ENCODE data around the gene ACACA. TPM values are rescaled to one million over a fixed set of nuclear protein-coding genes. Genes with fewer than 3 reads are reported as not detected.
"Not testable (repeated sequence)": the region's sequence is repeated elsewhere in the genome, so short reads cannot be mapped to it uniquely, and the experiment has no call there.

Gene ACACA
- polyA plus RNA-seq, 1 donor: 24.6 TPM

- WGBS (ENCODE audit: insufficient coverage, low lambda C conversion rate): no CpG with 5 or more reads among the region's 1 CpG
- Histone ChIP-seq H3K27ac (ENCODE audit: low read length) (no peak overlapping the region), H3K4me3 (ENCODE audit: low read length) (no peak overlapping the region), H3K27me3 (ENCODE audit: control insufficient read depth, insufficient read depth, low read length) (no peaks in the 10 kb centered on the region), H3K36me3 (ENCODE audit: control insufficient read depth, insufficient read depth, low read length) (no peaks in the 10 kb centered on the region), H3K4me1 (ENCODE audit: control insufficient read depth, insufficient read depth, low read length) (no peaks in the 10 kb centered on the region), H3K9me3 (ENCODE audit: control insufficient read depth, low read depth, low read length) (no peaks in the 10 kb centered on the region)
- no peak for DNase-seq
Measured at GRCh38 chr17:37167756-37168155, 238.9 kb downstream of the ACACA start.

GRCh38 chr17:37164057-37164456 is 242.6 kb downstream of the ACACA start:
- H3K36me3 ChIP-seq (ENCODE audit: control insufficient read depth, insufficient read depth, low read length): peaks cover 4% of the 10 kb centered on the region
- H3K4me3 ChIP-seq (ENCODE audit: low read length): no peak overlapping the region
- H3K27me3 ChIP-seq (ENCODE audit: control insufficient read depth, insufficient read depth, low read length): no peaks in the 10 kb centered on the region
- no peaks in the 10 kb centered on the region for H3K9me3 ChIP-seq (ENCODE audit: control insufficient read depth, low read depth, low read length)
- WGBS (ENCODE audit: insufficient coverage, low lambda C conversion rate): no CpG with 5 or more reads among the region's 2 CpGs
- no peaks in the 10 kb centered on the region for H3K4me1 ChIP-seq (ENCODE audit: control insufficient read depth, insufficient read depth, low read length)
- DNase-seq: no peak
- no peak overlapping the region for H3K27ac ChIP-seq (ENCODE audit: low read length)

GRCh38 chr17:37162800-37163199 is 243.8 kb downstream of the ACACA start:
- WGBS (ENCODE audit: insufficient coverage, low lambda C conversion rate): no CpG with 5 or more reads among the region's 6 CpGs
- Histone ChIP-seq H3K9me3 (ENCODE audit: control insufficient read depth, low read depth, low read length) (no peaks in the 10 kb centered on the region), H3K36me3 (ENCODE audit: control insufficient read depth, insufficient read depth, low read length) (peaks cover 7% of the 10 kb centered on the region), H3K27ac (ENCODE audit: low read length) (no peak overlapping the region), H3K4me1 (ENCODE audit: control insufficient read depth, insufficient read depth, low read length) (no peaks in the 10 kb centered on the region), H3K27me3 (ENCODE audit: control insufficient read depth, insufficient read depth, low read length) (no peaks in the 10 kb centered on the region), H3K4me3 (ENCODE audit: low read length) (no peak overlapping the region)
- no peak for DNase-seq

- peak; percentile 48 to 75 for DNase-seq
- Histone ChIP-seq H3K9me3 (ENCODE audit: control insufficient read depth, low read depth, low read length) (no peaks in the 10 kb centered on the region), H3K4me1 (ENCODE audit: control insufficient read depth, insufficient read depth, low read length) (no peaks in the 10 kb centered on the region), H3K4me3 (ENCODE audit: low read length) (no peak overlapping the region), H3K36me3 (ENCODE audit: control insufficient read depth, insufficient read depth, low read length) (peaks cover 7% of the 10 kb centered on the region), H3K27me3 (ENCODE audit: control insufficient read depth, insufficient read depth, low read length) (no peaks in the 10 kb centered on the region), H3K27ac (ENCODE audit: low read length) (no peak overlapping the region)
Measured at GRCh38 chr17:37160944-37161343, 245.7 kb downstream of the ACACA start.

- H3K4me3 ChIP-seq (ENCODE audit: low read length): no peak overlapping the region
- peaks cover 7% of the 10 kb centered on the region for H3K36me3 ChIP-seq (ENCODE audit: control insufficient read depth, insufficient read depth, low read length)
- H3K9me3 ChIP-seq (ENCODE audit: control insufficient read depth, low read depth, low read length): no peaks in the 10 kb centered on the region
- no peak for DNase-seq
- no peaks in the 10 kb centered on the region for H3K4me1 ChIP-seq (ENCODE audit: control insufficient read depth, insufficient read depth, low read length)
- H3K27me3 ChIP-seq (ENCODE audit: control insufficient read depth, insufficient read depth, low read length): no peaks in the 10 kb centered on the region
- H3K27ac ChIP-seq (ENCODE audit: low read length): no peak overlapping the region
- no CpG with 5 or more reads among the region's 5 CpGs for WGBS (ENCODE audit: insufficient coverage, low lambda C conversion rate)
Measured at GRCh38 chr17:37158290-37158689, 248.3 kb downstream of the ACACA start.

- WGBS (ENCODE audit: insufficient coverage, low lambda C conversion rate): no CpG with 5 or more reads among the region's 2 CpGs
- Histone ChIP-seq H3K4me1 (ENCODE audit: control insufficient read depth, insufficient read depth, low read length) (peaks cover 6% of the 10 kb centered on the region), H3K27me3 (ENCODE audit: control insufficient read depth, insufficient read depth, low read length) (no peaks in the 10 kb centered on the region), H3K4me3 (ENCODE audit: low read length) (no peak overlapping the region), H3K27ac (ENCODE audit: low read length) (peak overlapping the region; percentile 60), H3K36me3 (ENCODE audit: control insufficient read depth, insufficient read depth, low read length) (peaks cover 3% of the 10 kb centered on the region), H3K9me3 (ENCODE audit: control insufficient read depth, low read depth, low read length) (no peaks in the 10 kb centered on the region)
- no peak for DNase-seq
Measured at GRCh38 chr17:37148156-37148555, 258.5 kb downstream of the ACACA start.

GRCh38 chr17:37147301-37147812 is 259.3 kb downstream of the ACACA start:
- Histone ChIP-seq H3K36me3 (ENCODE audit: control insufficient read depth, insufficient read depth, low read length) (peaks cover 2% of the 10 kb centered on the region), H3K4me3 (ENCODE audit: low read length) (peak overlapping the region; percentile 8), H3K27ac (ENCODE audit: low read length) (peak overlapping the region; percentile 60), H3K27me3 (ENCODE audit: control insufficient read depth, insufficient read depth, low read length) (no peaks in the 10 kb centered on the region), H3K4me1 (ENCODE audit: control insufficient read depth, insufficient read depth, low read length) (peaks cover 6% of the 10 kb centered on the region), H3K9me3 (ENCODE audit: control insufficient read depth, low read depth, low read length) (no peaks in the 10 kb centered on the region)
- WGBS (ENCODE audit: insufficient coverage, low lambda C conversion rate): no CpG with 5 or more reads among the region's 4 CpGs
- DNase-seq: peak in 1 of 2 donors; percentile 74

GRCh38 chr17:37146086-37147064 is 260.3 kb downstream of the ACACA start:
- no peaks in the 10 kb centered on the region for H3K9me3 ChIP-seq (ENCODE audit: control insufficient read depth, low read depth, low read length)
- no peaks in the 10 kb centered on the region for H3K27me3 ChIP-seq (ENCODE audit: control insufficient read depth, insufficient read depth, low read length)
- 60% methylated on average over 1 of the region's 8 CpGs for whole genome bisulfite sequencing (ENCODE audit: insufficient coverage, low lambda C conversion rate)
- no peaks in the 10 kb centered on the region for H3K36me3 ChIP-seq (ENCODE audit: control insufficient read depth, insufficient read depth, low read length)
- no peak for DNase-seq
- no peak overlapping the region for H3K4me3 ChIP-seq (ENCODE audit: low read length)
- peak overlapping the region; percentile 60 for H3K27ac ChIP-seq (ENCODE audit: low read length)
- peaks cover 6% of the 10 kb centered on the region for H3K4me1 ChIP-seq (ENCODE audit: control insufficient read depth, insufficient read depth, low read length)

- H3K27me3 ChIP-seq (ENCODE audit: control insufficient read depth, insufficient read depth, low read length): no peaks in the 10 kb centered on the region
- no peaks in the 10 kb centered on the region for H3K36me3 ChIP-seq (ENCODE audit: control insufficient read depth, insufficient read depth, low read length)
- WGBS (ENCODE audit: insufficient coverage, low lambda C conversion rate): no CpG with 5 or more reads among the region's 7 CpGs
- no peak for DNase-seq
- no peak overlapping the region for H3K4me3 ChIP-seq (ENCODE audit: low read length)
- H3K4me1 ChIP-seq (ENCODE audit: control insufficient read depth, insufficient read depth, low read length): peaks cover 6% of the 10 kb centered on the region
- H3K9me3 ChIP-seq (ENCODE audit: control insufficient read depth, low read depth, low read length): no peaks in the 10 kb centered on the region
- H3K27ac ChIP-seq (ENCODE audit: low read length): no peak overlapping the region
Measured at GRCh38 chr17:37144075-37144701, 262.4 kb downstream of the ACACA start.

GRCh38 chr17:37143558-37143957 is 263.1 kb downstream of the ACACA start:
- not testable (repeated sequence) for H3K27ac ChIP-seq (ENCODE audit: low read length); H3K9me3 ChIP-seq (ENCODE audit: control insufficient read depth, low read depth, low read length); DNase-seq; H3K36me3 ChIP-seq (ENCODE audit: control insufficient read depth, insufficient read depth, low read length); H3K27me3 ChIP-seq (ENCODE audit: control insufficient read depth, insufficient read depth, low read length); H3K4me1 ChIP-seq (ENCODE audit: control insufficient read depth, insufficient read depth, low read length); H3K4me3 ChIP-seq (ENCODE audit: low read length)
- 100% methylated on average over 1 of the region's 3 CpGs for WGBS (ENCODE audit: insufficient coverage, low lambda C conversion rate)

Data from large intestine (tissue), 3 donors.